Measurements from ENCODE around the gene PPP1R15B.

DNA sequence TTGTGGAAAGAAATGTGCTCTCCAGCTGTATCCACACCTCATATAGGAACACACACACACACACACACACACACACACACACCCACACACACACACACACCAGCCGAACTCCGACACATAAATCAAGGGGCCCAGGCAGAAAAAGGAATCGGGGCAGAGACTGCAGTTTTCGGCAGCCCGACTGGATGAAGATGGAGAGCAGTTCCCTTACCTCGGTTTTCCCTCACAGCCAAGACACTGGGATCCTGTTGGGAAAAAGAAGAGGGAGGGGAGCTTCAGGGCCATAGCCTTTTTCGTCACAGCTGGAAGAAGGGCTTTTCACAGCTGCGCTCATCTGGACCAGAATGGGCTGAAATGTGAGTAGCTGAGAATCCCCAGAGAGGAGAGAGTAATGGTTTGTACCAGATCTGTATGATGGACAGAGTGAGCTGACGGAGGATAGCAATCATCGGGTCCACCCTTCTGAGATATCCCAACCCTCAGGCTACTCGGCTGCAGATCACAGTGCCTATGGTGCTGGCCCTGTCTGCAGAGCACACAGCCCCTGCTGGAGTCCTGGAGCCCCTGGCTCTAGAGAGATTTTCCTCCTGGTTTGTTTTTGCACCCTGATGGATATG lies 45.3 kb upstream of the PPP1R15B start:
- TF ChIP-seq JUNB (IDR thresholded peaks at IDR 0.05) (no peak), RAD21 (conservative IDR thresholded peaks at IDR 0.05 in 1 of 2, IDR thresholded peaks at IDR 0.05 in 1 of 2) (no peak), POLR2A (IDR thresholded peaks at IDR 0.05; ENCODE audit: low read length) (no peak), MAZ (IDR thresholded peaks at IDR 0.05; ENCODE audit: borderline replicate concordance, low read depth, low read length) (no peak), CEBPB (IDR thresholded peaks at IDR 0.05) (no peak), EP300 (IDR thresholded peaks at IDR 0.05) (no peak), RCOR1 (IDR thresholded peaks at IDR 0.05; ENCODE audit: low read depth, low read length) (no peak), CHD4 (IDR thresholded peaks at IDR 0.05; ENCODE audit: borderline replicate concordance) (no peak), CHD2 (IDR thresholded peaks at IDR 0.05; ENCODE audit: low read length, partially characterized antibody) (no peak), JUN (IDR thresholded peaks at IDR 0.05) (no peak)
- TF ChIP-seq, protein P1, sequence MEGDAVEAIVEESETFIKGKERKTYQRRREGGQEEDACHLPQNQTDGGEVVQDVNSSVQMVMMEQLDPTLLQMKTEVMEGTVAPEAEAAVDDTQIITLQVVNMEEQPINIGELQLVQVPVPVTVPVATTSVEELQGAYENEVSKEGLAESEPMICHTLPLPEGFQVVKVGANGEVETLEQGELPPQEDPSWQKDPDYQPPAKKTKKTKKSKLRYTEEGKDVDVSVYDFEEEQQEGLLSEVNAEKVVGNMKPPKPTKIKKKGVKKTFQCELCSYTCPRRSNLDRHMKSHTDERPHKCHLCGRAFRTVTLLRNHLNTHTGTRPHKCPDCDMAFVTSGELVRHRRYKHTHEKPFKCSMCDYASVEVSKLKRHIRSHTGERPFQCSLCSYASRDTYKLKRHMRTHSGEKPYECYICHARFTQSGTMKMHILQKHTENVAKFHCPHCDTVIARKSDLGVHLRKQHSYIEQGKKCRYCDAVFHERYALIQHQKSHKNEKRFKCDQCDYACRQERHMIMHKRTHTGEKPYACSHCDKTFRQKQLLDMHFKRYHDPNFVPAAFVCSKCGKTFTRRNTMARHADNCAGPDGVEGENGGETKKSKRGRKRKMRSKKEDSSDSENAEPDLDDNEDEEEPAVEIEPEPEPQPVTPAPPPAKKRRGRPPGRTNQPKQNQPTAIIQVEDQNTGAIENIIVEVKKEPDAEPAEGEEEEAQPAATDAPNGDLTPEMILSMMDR (IDR thresholded peaks at IDR 0.05) = no peak
- TF ChIP-seq, protein P2, sequence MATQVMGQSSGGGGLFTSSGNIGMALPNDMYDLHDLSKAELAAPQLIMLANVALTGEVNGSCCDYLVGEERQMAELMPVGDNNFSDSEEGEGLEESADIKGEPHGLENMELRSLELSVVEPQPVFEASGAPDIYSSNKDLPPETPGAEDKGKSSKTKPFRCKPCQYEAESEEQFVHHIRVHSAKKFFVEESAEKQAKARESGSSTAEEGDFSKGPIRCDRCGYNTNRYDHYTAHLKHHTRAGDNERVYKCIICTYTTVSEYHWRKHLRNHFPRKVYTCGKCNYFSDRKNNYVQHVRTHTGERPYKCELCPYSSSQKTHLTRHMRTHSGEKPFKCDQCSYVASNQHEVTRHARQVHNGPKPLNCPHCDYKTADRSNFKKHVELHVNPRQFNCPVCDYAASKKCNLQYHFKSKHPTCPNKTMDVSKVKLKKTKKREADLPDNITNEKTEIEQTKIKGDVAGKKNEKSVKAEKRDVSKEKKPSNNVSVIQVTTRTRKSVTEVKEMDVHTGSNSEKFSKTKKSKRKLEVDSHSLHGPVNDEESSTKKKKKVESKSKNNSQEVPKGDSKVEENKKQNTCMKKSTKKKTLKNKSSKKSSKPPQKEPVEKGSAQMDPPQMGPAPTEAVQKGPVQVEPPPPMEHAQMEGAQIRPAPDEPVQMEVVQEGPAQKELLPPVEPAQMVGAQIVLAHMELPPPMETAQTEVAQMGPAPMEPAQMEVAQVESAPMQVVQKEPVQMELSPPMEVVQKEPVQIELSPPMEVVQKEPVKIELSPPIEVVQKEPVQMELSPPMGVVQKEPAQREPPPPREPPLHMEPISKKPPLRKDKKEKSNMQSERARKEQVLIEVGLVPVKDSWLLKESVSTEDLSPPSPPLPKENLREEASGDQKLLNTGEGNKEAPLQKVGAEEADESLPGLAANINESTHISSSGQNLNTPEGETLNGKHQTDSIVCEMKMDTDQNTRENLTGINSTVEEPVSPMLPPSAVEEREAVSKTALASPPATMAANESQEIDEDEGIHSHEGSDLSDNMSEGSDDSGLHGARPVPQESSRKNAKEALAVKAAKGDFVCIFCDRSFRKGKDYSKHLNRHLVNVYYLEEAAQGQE (IDR thresholded peaks at IDR 0.05) = no peak
- TF ChIP-seq, protein P3, sequence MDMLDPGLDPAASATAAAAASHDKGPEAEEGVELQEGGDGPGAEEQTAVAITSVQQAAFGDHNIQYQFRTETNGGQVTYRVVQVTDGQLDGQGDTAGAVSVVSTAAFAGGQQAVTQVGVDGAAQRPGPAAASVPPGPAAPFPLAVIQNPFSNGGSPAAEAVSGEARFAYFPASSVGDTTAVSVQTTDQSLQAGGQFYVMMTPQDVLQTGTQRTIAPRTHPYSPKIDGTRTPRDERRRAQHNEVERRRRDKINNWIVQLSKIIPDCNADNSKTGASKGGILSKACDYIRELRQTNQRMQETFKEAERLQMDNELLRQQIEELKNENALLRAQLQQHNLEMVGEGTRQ (IDR thresholded peaks at IDR 0.05) = no peak

All from A549 (cell line).